ENCODE measurements around the gene NSD2.
"Not testable (repeated sequence)": the region's sequence is repeated elsewhere in the genome, so short reads cannot be mapped to it uniquely, and the experiment has no call there.

NSD2 gene

GRCh38 chr4:1996866-1997611 lies 125.8 kb downstream of the NSD2 start:
- TF ChIP-seq, protein P1, sequence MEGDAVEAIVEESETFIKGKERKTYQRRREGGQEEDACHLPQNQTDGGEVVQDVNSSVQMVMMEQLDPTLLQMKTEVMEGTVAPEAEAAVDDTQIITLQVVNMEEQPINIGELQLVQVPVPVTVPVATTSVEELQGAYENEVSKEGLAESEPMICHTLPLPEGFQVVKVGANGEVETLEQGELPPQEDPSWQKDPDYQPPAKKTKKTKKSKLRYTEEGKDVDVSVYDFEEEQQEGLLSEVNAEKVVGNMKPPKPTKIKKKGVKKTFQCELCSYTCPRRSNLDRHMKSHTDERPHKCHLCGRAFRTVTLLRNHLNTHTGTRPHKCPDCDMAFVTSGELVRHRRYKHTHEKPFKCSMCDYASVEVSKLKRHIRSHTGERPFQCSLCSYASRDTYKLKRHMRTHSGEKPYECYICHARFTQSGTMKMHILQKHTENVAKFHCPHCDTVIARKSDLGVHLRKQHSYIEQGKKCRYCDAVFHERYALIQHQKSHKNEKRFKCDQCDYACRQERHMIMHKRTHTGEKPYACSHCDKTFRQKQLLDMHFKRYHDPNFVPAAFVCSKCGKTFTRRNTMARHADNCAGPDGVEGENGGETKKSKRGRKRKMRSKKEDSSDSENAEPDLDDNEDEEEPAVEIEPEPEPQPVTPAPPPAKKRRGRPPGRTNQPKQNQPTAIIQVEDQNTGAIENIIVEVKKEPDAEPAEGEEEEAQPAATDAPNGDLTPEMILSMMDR (conservative IDR thresholded peaks at IDR 0.05): no peak
- no peak overlapping the region; the same call in 1 of the 2 replicates for H3K27ac ChIP-seq

DNA sequence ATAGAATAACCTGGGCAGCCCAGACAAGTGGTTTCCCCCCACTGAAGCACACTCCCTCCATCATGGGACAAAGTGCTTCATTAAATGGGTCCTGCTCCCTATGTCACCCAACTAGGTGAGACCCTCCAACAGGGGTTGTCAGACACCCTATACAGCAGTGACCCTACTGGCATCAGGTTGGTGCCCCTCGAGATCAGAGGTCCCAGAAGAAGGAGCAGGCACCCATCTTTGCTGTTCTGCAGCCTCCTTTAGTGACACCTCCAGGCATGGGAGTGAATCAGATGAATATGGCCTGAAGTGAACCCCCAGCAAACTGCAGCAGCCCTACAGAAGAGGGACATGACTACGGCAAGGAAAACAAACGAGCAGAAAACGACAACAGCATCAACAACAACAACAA lies 126.5 kb downstream of the NSD2 start:
- H3K27ac ChIP-seq: peak overlapping the region; percentile 72

DNA sequence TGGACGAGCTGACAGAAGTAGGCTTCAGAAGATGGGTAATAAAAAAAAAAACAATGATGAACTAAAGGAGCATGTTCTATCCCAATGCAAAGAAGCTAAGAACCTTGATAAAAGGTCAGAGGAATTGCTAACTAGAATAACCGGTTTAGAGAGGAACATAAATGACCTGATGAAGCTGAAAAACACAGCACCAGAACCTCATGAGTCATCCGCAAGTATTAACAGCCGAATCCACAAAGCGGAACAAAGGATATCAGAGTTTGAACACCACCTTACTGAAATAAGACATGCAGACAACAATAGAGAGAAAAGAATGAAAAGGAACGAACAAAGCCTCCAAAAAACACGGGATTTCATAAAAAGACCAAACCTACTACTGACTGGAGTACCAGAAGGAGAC lies 127.1 kb downstream of the NSD2 start:
- TF ChIP-seq, protein P1 (conservative IDR thresholded peaks at IDR 0.05): no peak
- H3K27ac ChIP-seq: peak overlapping the region; percentile 72

More for the DNA sequence above, 126.5 kb downstream of the NSD2 start:
- TF ChIP-seq, protein P1 (conservative IDR thresholded peaks at IDR 0.05): no peak

DNA sequence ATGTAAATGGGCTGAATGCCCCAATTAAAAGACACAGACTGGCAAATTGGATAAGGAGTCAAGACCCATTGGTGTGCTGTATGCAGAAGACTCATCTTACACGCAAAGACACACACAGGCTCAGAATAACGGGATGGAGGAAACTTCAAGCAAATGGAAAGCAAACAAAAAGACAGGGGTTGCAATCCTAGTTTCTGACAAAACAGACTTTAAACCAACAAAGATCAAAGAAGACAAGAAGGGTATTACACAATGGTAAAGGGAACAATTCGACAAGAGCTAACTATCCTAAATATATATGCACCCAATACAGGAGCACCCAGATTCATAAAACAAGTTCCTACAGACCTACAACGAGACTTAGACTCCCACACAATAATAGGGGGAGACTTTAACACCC lies 128.1 kb downstream of the NSD2 start:
- peak overlapping the region; percentile 72; the same call in 1 of the 2 replicates for H3K27ac ChIP-seq

DNA sequence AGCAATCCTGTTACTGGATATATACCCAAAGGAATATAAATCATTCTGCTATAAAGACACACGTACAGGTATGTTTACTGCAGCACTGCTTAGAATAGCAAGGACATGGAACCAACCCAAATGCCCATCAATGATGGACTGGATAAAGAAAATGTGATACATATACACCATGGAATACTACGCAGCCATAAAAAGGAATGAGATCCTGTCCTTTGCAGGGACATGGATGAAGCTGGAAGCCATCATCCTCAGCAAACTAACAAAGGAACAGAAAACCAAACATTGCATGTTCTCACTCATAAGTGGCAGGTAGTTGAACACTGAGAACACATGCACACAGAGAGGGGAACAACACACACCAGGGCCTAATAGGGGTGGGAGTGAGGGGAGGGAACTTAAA lies 132.2 kb downstream of the NSD2 start:
- not testable (repeated sequence) for H3K27ac ChIP-seq

DNA sequence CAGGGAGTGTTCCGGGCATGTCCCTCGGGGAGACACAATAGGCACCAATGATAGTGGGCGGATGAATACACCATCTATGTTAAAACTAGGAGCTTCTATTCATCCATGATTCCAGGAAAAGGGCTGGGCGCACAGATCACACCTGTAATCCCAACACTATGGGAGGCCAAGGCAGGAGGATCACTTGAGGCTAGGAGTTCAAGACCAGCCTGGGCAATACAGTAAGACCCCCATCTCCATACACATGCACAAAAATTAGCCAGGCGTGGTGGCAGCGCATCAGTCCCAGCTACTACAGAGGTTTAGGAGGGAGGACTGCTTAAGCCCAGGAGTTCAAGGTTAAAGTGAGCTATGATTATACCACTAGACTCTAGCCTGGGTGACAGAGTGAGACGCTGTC lies 135.2 kb downstream of the NSD2 start:
- TF ChIP-seq, protein P1 (conservative IDR thresholded peaks at IDR 0.05): no peak
- no peak overlapping the region for H3K27ac ChIP-seq

DNA sequence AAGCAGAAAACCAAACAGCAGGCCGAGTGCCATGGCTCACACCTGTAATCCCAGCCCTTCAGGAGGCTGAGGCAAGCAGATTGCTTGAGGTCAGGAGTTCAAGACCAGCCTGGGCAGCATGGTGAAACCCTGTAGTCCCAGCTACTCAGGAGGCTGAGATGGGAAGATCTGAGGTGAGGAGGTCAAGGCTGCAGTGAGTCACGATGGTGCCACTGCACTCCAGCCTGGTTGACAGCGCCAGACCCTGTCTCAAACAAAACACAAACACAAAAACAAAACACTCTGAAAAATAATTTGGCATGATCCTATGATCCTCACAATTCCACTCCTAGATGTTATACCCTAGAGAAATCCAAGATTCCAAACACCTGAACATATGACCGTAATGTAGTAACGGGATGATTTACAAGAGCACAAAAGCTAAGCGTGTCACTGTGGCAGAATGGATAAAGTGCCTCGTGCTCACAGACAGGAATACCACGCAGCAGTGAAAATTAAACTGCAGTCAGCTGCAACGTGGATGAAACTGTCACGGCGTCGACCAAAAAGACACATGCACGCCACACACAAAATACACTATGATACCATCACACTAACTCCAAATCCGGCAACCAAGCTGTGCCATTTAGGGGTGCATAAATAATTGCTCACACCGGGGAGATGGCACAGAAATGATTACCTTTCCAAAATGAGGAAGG lies 135.9 kb downstream of the NSD2 start:
- peak overlapping the region; percentile 98; the same call in 1 of the 2 replicates for H3K27ac ChIP-seq
- TF ChIP-seq, protein P1 (conservative IDR thresholded peaks at IDR 0.05): no peak

GRCh38 chr4:2007804-2008670 lies 136.8 kb downstream of the NSD2 start:
- TF ChIP-seq, protein P1 (conservative IDR thresholded peaks at IDR 0.05): no peak
- H3K27ac ChIP-seq: peak overlapping the region; percentile 98

Data from VCaP (cell line).